ENCODE measurements around the gene PAN3.

The PAN3 gene

DNA sequence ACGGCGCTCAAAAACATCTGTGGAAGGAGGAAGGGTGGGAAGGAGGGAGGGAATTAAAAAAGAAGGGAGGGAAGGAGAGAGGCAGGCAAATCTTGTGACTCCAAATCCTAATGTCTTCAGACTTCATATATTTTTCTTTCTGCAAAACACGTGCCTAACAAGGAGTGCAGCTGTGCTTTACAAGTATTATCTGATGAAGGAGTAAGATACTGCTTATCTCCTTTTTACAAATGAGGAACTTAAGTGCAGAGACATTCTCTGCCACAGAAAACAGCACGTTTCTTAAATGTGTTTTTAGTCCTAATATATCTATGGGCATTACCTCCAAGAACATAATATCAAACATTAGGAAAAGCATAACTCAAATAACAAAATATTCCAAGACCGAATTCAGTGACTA lies 44.5 kb upstream of the PAN3 start:
- Histone ChIP-seq H3K4me1 (ENCODE audit: insufficient read depth, low read length, severe bottlenecking) (no peaks in the 10 kb centered on the region), H3K27me3 (ENCODE audit: insufficient read depth, low read length) (no peaks in the 10 kb centered on the region; the same call in 1 of the 2 replicates), H3K4me3 (ENCODE audit: low read depth, low read length, poor library complexity, severe bottlenecking) (no peak overlapping the region), H3K4me2 (ENCODE audit: low read length) (no peak overlapping the region), H3K27ac (ENCODE audit: low read depth, low read length, poor library complexity, severe bottlenecking) (no peak overlapping the region), H2AFZ (ENCODE audit: low read length) (no peak overlapping the region), H3K9ac (ENCODE audit: low read length) (no peak overlapping the region), H4K20me1 (ENCODE audit: insufficient read depth, low read length) (no peaks in the 10 kb centered on the region), H3K79me2 (ENCODE audit: insufficient read depth, low read length) (no peaks in the 10 kb centered on the region), H3K9me3 (ENCODE audit: low read length) (no peaks in the 10 kb centered on the region), H3K9me2 (ENCODE audit: low read depth, low read length) (no peaks in the 10 kb centered on the region), H3K36me3 (ENCODE audit: insufficient read depth, low read length) (no peaks in the 10 kb centered on the region), H3F3A (ENCODE audit: insufficient read depth, low read length) (no peaks in the 10 kb centered on the region)
- no peak for TF ChIP-seq EZH2 (IDR thresholded peaks at IDR 0.05; ENCODE audit: borderline replicate concordance, low read length)
- TF ChIP-seq, protein P1, sequence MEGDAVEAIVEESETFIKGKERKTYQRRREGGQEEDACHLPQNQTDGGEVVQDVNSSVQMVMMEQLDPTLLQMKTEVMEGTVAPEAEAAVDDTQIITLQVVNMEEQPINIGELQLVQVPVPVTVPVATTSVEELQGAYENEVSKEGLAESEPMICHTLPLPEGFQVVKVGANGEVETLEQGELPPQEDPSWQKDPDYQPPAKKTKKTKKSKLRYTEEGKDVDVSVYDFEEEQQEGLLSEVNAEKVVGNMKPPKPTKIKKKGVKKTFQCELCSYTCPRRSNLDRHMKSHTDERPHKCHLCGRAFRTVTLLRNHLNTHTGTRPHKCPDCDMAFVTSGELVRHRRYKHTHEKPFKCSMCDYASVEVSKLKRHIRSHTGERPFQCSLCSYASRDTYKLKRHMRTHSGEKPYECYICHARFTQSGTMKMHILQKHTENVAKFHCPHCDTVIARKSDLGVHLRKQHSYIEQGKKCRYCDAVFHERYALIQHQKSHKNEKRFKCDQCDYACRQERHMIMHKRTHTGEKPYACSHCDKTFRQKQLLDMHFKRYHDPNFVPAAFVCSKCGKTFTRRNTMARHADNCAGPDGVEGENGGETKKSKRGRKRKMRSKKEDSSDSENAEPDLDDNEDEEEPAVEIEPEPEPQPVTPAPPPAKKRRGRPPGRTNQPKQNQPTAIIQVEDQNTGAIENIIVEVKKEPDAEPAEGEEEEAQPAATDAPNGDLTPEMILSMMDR (IDR thresholded peaks at IDR 0.05; ENCODE audit: low read length), result no peak

DNA sequence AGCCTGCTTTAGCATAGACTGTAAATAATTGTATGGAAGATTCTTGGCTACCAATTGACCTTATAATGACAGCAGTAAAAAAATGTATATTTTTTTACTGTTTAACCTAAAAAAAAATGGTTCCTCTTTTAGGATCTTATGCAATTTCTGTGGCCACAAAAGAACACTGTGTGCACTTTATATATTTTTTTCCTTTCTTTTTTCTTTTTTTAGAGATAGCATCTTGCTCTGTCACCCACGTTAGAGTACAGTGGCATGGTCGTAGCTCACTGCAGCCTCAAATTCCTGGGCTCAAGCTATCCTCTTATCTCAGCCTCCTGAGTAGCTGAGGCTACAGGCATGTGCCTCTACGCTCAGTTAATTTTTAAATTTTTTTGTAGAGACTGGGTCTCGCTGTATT lies 44.0 kb upstream of the PAN3 start:
- Histone ChIP-seq H3K27ac (ENCODE audit: low read depth, low read length, poor library complexity, severe bottlenecking) (no peak overlapping the region), H3K36me3 (ENCODE audit: insufficient read depth, low read length) (no peaks in the 10 kb centered on the region), H3K79me2 (ENCODE audit: insufficient read depth, low read length) (no peaks in the 10 kb centered on the region), H3K4me2 (ENCODE audit: low read length) (no peak overlapping the region), H3K9me2 (ENCODE audit: low read depth, low read length) (no peaks in the 10 kb centered on the region), H4K20me1 (ENCODE audit: insufficient read depth, low read length) (no peaks in the 10 kb centered on the region), H3K4me3 (ENCODE audit: low read depth, low read length, poor library complexity, severe bottlenecking) (no peak overlapping the region), H2AFZ (ENCODE audit: low read length) (no peak overlapping the region), H3K4me1 (ENCODE audit: insufficient read depth, low read length, severe bottlenecking) (no peaks in the 10 kb centered on the region), H3K9me3 (ENCODE audit: low read length) (no peaks in the 10 kb centered on the region), H3K27me3 (ENCODE audit: insufficient read depth, low read length) (peaks cover 2% of the 10 kb centered on the region; the same call in 1 of the 2 replicates), H3K9ac (ENCODE audit: low read length) (no peak overlapping the region), H3F3A (ENCODE audit: insufficient read depth, low read length) (no peaks in the 10 kb centered on the region)
- TF ChIP-seq EZH2 (IDR thresholded peaks at IDR 0.05; ENCODE audit: borderline replicate concordance, low read length), result no peak
- TF ChIP-seq, protein P1 (IDR thresholded peaks at IDR 0.05; ENCODE audit: low read length), result no peak

DNA sequence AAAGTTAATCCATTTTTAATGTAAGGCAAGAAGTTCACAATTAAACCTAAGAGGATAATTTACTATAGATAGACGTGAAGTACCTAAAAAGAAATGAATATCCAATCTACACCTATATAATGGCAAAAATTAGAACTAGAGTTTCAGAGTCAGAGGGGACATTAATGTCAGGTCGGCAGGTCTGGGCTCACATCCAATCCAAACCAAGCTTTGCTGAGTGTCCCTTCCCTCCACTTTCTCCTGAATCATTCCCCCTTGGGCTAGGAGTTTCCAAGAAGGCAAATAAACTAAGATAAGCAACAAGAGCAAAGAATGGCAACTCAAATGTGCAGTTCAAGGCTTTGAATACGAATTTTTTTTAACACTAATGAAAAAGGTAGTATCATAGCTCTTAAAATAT lies 40.8 kb upstream of the PAN3 start:
- no peaks in the 10 kb centered on the region for H3K9me3 ChIP-seq (ENCODE audit: low read length)
- H3K27me3 ChIP-seq (ENCODE audit: insufficient read depth, low read length), result peaks cover 9% of the 10 kb centered on the region; the same call in 1 of the 2 replicates

More for the DNA sequence above, 40.8 kb upstream of the PAN3 start:
- Histone ChIP-seq H3F3A (ENCODE audit: insufficient read depth, low read length) (no peaks in the 10 kb centered on the region), H3K9me2 (ENCODE audit: low read depth, low read length) (no peaks in the 10 kb centered on the region), H3K9ac (ENCODE audit: low read length) (no peak overlapping the region), H4K20me1 (ENCODE audit: insufficient read depth, low read length) (no peaks in the 10 kb centered on the region), H3K4me1 (ENCODE audit: insufficient read depth, low read length, severe bottlenecking) (no peaks in the 10 kb centered on the region), H2AFZ (ENCODE audit: low read length) (no peak overlapping the region), H3K4me2 (ENCODE audit: low read length) (no peak overlapping the region), H3K27ac (ENCODE audit: low read depth, low read length, poor library complexity, severe bottlenecking) (no peak overlapping the region), H3K79me2 (ENCODE audit: insufficient read depth, low read length) (no peaks in the 10 kb centered on the region), H3K36me3 (ENCODE audit: insufficient read depth, low read length) (no peaks in the 10 kb centered on the region), H3K4me3 (ENCODE audit: low read depth, low read length, poor library complexity, severe bottlenecking) (no peak overlapping the region)
- no peak for TF ChIP-seq EZH2 (IDR thresholded peaks at IDR 0.05; ENCODE audit: borderline replicate concordance, low read length)
- TF ChIP-seq, protein P1 (IDR thresholded peaks at IDR 0.05; ENCODE audit: low read length), result no peak

Data from OCI-LY1 (cell line).